Epithelial cell of proximal tubule (primary cell): ENCODE results near the gene PSTPIP1. TPM values are rescaled to one million over a fixed set of nuclear protein-coding genes. Genes with fewer than 3 reads are reported as not detected.

Source experiments
- DNase-seq: peaks from one replicate; pipeline ENCODE4 v3.0.0-alpha.2; 2011; ENCODE audit warnings: low read depth
- H3K4me3 ChIP-seq: 2 replicates; pipeline ENCODE4 v1.5.1; 2011; ENCODE audit warnings: low read depth, mild to moderate bottlenecking, low read length
- CTCF ChIP-seq: conservative IDR thresholded peaks from 2 replicates; pipeline ENCODE4 v1.5.1; 2012; ENCODE audit warnings: low read depth, mild to moderate bottlenecking, low read length
- total RNA-seq: library from RNA; depleted of rRNA; stranded (reverse); fragments of >200 nt; gene quantifications from 2 replicates; pipeline ENCODE4 v1.2.3, GENCODE V29; 2015

Gene PSTPIP1
- total RNA-seq, 1 donor from 2014 or later: not detected

GRCh38 chr15:77036537-77037387, 41.8 kb downstream of the PSTPIP1 start:
- no peak for TF ChIP-seq CTCF
- DNase-seq: no peak
- no peak overlapping the region for H3K4me3 ChIP-seq

GRCh38 chr15:77037388-77038209, 42.7 kb downstream of the PSTPIP1 start:
- no peak for TF ChIP-seq CTCF
- DNase-seq: no peak
- no peak overlapping the region for H3K4me3 ChIP-seq

GRCh38 chr15:77038312-77039216, 43.6 kb downstream of the PSTPIP1 start:
- no peak for DNase-seq
- TF ChIP-seq CTCF: no peak
- H3K4me3 ChIP-seq: no peak overlapping the region

GRCh38 chr15:77039217-77039533, 44.2 kb downstream of the PSTPIP1 start:
- TF ChIP-seq CTCF: no peak
- DNase-seq: no peak
- no peak overlapping the region for H3K4me3 ChIP-seq

GRCh38 chr15:77039848-77040247, 44.9 kb downstream of the PSTPIP1 start:
- DNase-seq: no peak
- no peak overlapping the region for H3K4me3 ChIP-seq
- no peak for TF ChIP-seq CTCF

- no peak for DNase-seq
- no peak overlapping the region for H3K4me3 ChIP-seq
- no peak for TF ChIP-seq CTCF
These were observed 45.7 kb downstream of the PSTPIP1 start for GRCh38 chr15:77040673-77041072.
